Stomach (tissue), 9 donors: ENCODE data around the gene IL1RAPL2. TPM values are rescaled to one million over a fixed set of nuclear protein-coding genes. Genes with fewer than 3 reads are reported as not detected.

Source experiments
- DNase-seq, 2 donors: peaks; one replicate each; pipeline versions ENCODE4 v3.0.0 to v3.0.0-alpha.2; 2013 to 2019
- H3K27ac ChIP-seq, 5 donors: fragments of 200-600 bp in 4 of 5; sonication (generic) in 4 of 5; one replicate each; pipeline ENCODE4 v1.5.1; 2013 to 2019; ENCODE audit warnings: mild to moderate bottlenecking in 1 of 5, moderate library complexity in 1 of 5
- H3K27me3 ChIP-seq, 3 donors: fragments of 200-600 bp; sonication (generic); one replicate each; pipeline ENCODE4 v1.5.1; 2017 to 2019; ENCODE audit warnings: mixed run types in 1 of 3
- H3K36me3 ChIP-seq, 4 donors: fragments of 200-600 bp; sonication (generic); 1 replicate in 3 of 4; 2 replicates in 1 of 4; pipeline ENCODE4 v1.5.1; 2016 to 2019
- H3K4me1 ChIP-seq, 4 donors: fragments of 200-600 bp; sonication (generic); one replicate each; pipeline ENCODE4 v1.5.1; 2016 to 2019
- H3K4me3 ChIP-seq, 4 donors: fragments of 200-600 bp; sonication (generic) in 3 of 4; one replicate each; pipeline ENCODE4 v1.5.1; 2016 to 2019; ENCODE audit warnings: mild to moderate bottlenecking in 1 of 4
- H3K9me3 ChIP-seq, 4 donors: fragments of 200-600 bp; sonication (generic); one replicate each; pipeline ENCODE4 v1.5.1; 2016 to 2019
- EP300 ChIP-seq: sonication (generic); formaldehyde crosslinking; IDR thresholded peaks from one replicate; pipeline ENCODE4 v1.6.1; 2017; ENCODE audit warnings: antibody characterized with exemption
- POLR2A ChIP-seq, 4 donors: fragments of 450-650 bp; IDR thresholded peaks; one replicate each; pipeline ENCODE4 v1.6.1; 2016; ENCODE audit warnings: antibody characterized with exemption in 4 of 4, control low read depth in 2 of 4, mild to moderate bottlenecking in 1 of 4, moderate library complexity in 1 of 4
- POLR2AphosphoS5 ChIP-seq, 3 donors: sonication (generic); formaldehyde crosslinking; IDR thresholded peaks; one replicate each; pipeline ENCODE4 v1.6.1; 2016; ENCODE audit warnings: antibody characterized with exemption in 3 of 3
- WGBS, 5 donors: extraction: QIAGEN DNeasy Blood & Tissue Kit in 3 of 5; methylation state at CpG; one replicate each; pipeline versions ENCODE4 v1.1.5 to v1.1.7; 2013 to 2018; 5-methylcytosine and 5-hydroxymethylcytosine counted together
- intact Hi-C: fragments of 100-400 bp; cut with DNase I; formaldehyde crosslinking; loops from one replicate; pipeline ENCODE4 v1.15.1; 2023; ENCODE audit warnings: low total_unique reads
- polyA plus RNA-seq, 3 donors: library from polyadenylated mRNA; stranded (reverse); fragments of 200-250 nt; gene quantifications; one replicate each; pipeline ENCODE4 v1.2.3, GENCODE V29; 2013
- total RNA-seq, 5 donors: library from RNA; depleted of rRNA; stranded (reverse); fragments of >200 nt; gene quantifications; one replicate each; pipeline versions ENCODE4 v1.1.0 to v1.2.3, GENCODE V29; 2014 to 2016
- TF ChIP-seq, protein P1 (sequence below), 7 experiments: fragments of 450-650 bp in 4 of 7; fragments of 200-600 bp in 3 of 7; sonication (generic) in 3 of 7; IDR thresholded peaks; one replicate each; pipeline ENCODE4 v1.5.1; 2016 to 2019; ENCODE audit warnings: antibody characterized with exemption in 7 of 7, control low read depth in 2 of 7, mild to moderate bottlenecking in 1 of 7
- donor health status: healthy with polysubstance abuse.
- donor health status: Bipolar disorder and iron deficiency.
- donor health status: healthy.

Gene IL1RAPL2
- total and polyA plus RNA-seq, 8 donors: 1.1 TPM; not detected in 7

DNA sequence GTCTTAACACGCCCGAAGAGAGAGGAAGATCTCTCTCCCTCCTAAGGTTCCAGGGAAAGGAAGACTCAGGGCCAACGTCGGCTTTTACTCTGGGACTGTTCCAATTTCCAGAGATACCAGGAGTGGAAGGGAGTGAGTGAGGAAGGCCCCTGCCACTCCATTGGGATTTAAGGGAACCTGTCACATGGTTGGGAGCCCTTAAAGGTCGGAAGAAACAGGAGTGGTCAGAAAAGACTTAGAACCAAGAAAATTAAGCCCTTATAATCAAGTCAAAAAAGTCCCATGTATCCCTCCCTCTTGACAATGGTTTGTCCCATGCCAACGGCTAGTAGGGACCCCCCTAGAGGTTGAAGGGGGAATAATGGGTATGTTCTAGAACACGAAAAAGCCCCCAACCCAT, 654.6 kb downstream of the IL1RAPL2 start, which contains the start of gene TEX13A:
TSS of gene TEX13A (minus strand) at position 59 of the 400 bp plus-strand sequence. CDS start 297 bp downstream, outside the sequence.
- intact Hi-C loops: no loop called here
- H3K27ac ChIP-seq: no peak within 1 kb of the TSS
- H3K27me3 ChIP-seq: peaks cover 0 to 4% (median 0%) of the 10 kb centered on the region in 3 donors
- no peaks in the 10 kb centered on the region for H3K4me1 ChIP-seq
- no peak for DNase-seq
- no peaks in the 10 kb centered on the region for H3K36me3 ChIP-seq
- peaks cover 0 to 21% (median 6%) of the 10 kb centered on the region in 4 donors for H3K9me3 ChIP-seq
- TF ChIP-seq, protein P1, sequence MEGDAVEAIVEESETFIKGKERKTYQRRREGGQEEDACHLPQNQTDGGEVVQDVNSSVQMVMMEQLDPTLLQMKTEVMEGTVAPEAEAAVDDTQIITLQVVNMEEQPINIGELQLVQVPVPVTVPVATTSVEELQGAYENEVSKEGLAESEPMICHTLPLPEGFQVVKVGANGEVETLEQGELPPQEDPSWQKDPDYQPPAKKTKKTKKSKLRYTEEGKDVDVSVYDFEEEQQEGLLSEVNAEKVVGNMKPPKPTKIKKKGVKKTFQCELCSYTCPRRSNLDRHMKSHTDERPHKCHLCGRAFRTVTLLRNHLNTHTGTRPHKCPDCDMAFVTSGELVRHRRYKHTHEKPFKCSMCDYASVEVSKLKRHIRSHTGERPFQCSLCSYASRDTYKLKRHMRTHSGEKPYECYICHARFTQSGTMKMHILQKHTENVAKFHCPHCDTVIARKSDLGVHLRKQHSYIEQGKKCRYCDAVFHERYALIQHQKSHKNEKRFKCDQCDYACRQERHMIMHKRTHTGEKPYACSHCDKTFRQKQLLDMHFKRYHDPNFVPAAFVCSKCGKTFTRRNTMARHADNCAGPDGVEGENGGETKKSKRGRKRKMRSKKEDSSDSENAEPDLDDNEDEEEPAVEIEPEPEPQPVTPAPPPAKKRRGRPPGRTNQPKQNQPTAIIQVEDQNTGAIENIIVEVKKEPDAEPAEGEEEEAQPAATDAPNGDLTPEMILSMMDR (IDR thresholded peaks at IDR 0.05): no peak
- no peak for TF ChIP-seq POLR2A (IDR thresholded peaks at IDR 0.05)
- TF ChIP-seq EP300: no peak
- no peak for TF ChIP-seq POLR2AphosphoS5 (IDR thresholded peaks at IDR 0.05)
- H3K4me3 ChIP-seq: no peak within 1 kb of the TSS
- WGBS, 5 donors: 71 to 88% (median 84%) methylated on average over 7 of the region's 7 CpGs

- Histone ChIP-seq H3K27me3 (peaks cover 0 to 4% (median 0%) of the 10 kb centered on the region in 3 donors), H3K27ac (no peak overlapping the region), H3K9me3 (peaks cover 0 to 15% (median 3%) of the 10 kb centered on the region in 4 donors), H3K36me3 (no peaks in the 10 kb centered on the region), H3K4me1 (no peaks in the 10 kb centered on the region), H3K4me3 (no peak overlapping the region)
- 48 to 70% (median 60%) methylated on average over 3 of the region's 3 CpGs for WGBS, 5 donors
- intact Hi-C loops: no loop called here
- no peak for DNase-seq
- TF ChIP-seq POLR2AphosphoS5 (IDR thresholded peaks at IDR 0.05): no peak
- TF ChIP-seq EP300: no peak
- TF ChIP-seq, protein P1 (IDR thresholded peaks at IDR 0.05): no peak
- no peak for TF ChIP-seq POLR2A (IDR thresholded peaks at IDR 0.05)
Observed at GRCh38 chrX:105221374-105221773, 655.4 kb downstream of the IL1RAPL2 start.

DNA sequence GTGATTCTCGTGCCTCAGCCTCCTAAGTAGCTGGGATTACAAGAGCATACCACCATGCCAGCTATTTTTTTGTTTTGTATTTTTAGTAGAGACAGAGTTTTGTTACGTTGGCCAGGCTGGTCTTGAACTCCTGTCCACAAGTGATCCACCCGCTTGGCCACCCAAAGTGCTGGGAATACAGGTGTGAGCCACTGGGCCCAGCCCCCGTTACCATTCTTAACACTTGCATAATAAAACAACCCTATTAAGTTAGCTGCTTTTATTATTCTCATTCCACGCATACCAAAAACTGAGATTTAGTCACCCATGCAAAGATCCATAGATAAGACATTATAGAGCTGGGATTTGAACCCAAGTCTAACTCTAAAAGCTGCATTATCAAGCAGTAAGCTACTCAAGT, 660.5 kb downstream of the IL1RAPL2 start:
- H3K9me3 ChIP-seq: no peaks in the 10 kb centered on the region
- TF ChIP-seq, protein P1 (IDR thresholded peaks at IDR 0.05): no peak
- TF ChIP-seq POLR2AphosphoS5 (IDR thresholded peaks at IDR 0.05) (no peak), EP300 (no peak), POLR2A (IDR thresholded peaks at IDR 0.05) (no peak)
- H3K4me3 ChIP-seq: no peak overlapping the region
- WGBS, 5 donors: 59 to 92% (median 81%) methylated on average over 1 to 5 of the region's 5 CpGs
- H3K4me1 ChIP-seq: no peaks in the 10 kb centered on the region
- no peaks in the 10 kb centered on the region for H3K27me3 ChIP-seq
- DNase-seq: no peak
- no peak overlapping the region for H3K27ac ChIP-seq
- intact Hi-C loops: no loop called here
- no peaks in the 10 kb centered on the region for H3K36me3 ChIP-seq

DNA sequence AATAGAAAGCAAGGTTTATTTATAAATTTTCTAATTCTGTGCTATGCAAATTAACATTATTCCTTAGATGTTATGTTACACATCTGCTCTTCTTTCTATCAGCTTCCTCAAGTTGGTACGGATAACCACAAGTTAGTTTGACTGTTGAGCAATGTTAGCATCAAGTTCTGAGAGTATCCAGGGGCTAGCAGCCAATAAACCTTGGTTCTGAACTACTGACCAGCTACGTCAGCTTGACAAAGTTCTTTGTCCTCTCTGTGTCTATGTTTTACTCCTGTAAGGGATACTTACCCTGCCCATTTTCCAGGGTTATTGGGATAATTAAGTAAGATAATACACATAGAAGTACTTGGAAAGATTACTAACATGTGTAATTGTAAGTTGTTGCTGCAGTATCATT, 662.6 kb downstream of the IL1RAPL2 start:
- 53 to 79% (median 70%) methylated on average over 2 of the region's 2 CpGs for WGBS, 5 donors

More for the DNA sequence above, 662.6 kb downstream of the IL1RAPL2 start:
- H3K27me3 ChIP-seq: no peaks in the 10 kb centered on the region
- intact Hi-C loops: no loop called here
- H3K4me3 ChIP-seq: no peak overlapping the region
- H3K36me3 ChIP-seq: no peaks in the 10 kb centered on the region
- DNase-seq: no peak
- no peaks in the 10 kb centered on the region for H3K9me3 ChIP-seq
- no peak overlapping the region for H3K27ac ChIP-seq
- TF ChIP-seq, protein P1 (IDR thresholded peaks at IDR 0.05): no peak
- TF ChIP-seq POLR2A (IDR thresholded peaks at IDR 0.05) (no peak), POLR2AphosphoS5 (IDR thresholded peaks at IDR 0.05) (no peak), EP300 (no peak)
- H3K4me1 ChIP-seq: no peaks in the 10 kb centered on the region
